HepG2 (cell line): ENCODE data around the gene PNPLA2.

Experiments
- CTCF ChIP-seq: sonication (generic); formaldehyde crosslinking; IDR thresholded peaks from 2 replicates; pipeline ENCODE4 v1.5.0; 2020; ENCODE audit warnings: mild to moderate bottlenecking, missing genetic modification reagents, moderate library complexity
- POLR2A ChIP-seq, 2 experiments: IDR thresholded peaks; 2 replicates each; pipeline ENCODE4 v1.6.1; 2011; ENCODE audit warnings: low read depth in 2 of 2, low read length in 2 of 2, mild to moderate bottlenecking in 1 of 2, moderate library complexity in 1 of 2; ENCODE audit not compliant: insufficient read depth in 1 of 2

- TF ChIP-seq POLR2A (IDR thresholded peaks at IDR 0.05; ENCODE audit: insufficient read depth in 1 of 2, low read depth in 2 of 2, low read length in 2 of 2) (no peak), CTCF (CRISPR knock-in tag) (no peak)
These were observed 13.9 kb downstream of the PNPLA2 start, which contains the start of gene CD151 for GRCh38 chr11:832529-833113.
